Fibroblast of lung (primary cell): ENCODE results near the gene ERVFRD-1.

Source experiments
- EZH2 ChIP-seq: IDR thresholded peaks from 2 replicates; pipeline ENCODE4 v1.5.1; 2012; ENCODE audit warnings: low read length, control low read depth, mild to moderate bottlenecking; ENCODE audit errors: missing control alignments
- TF ChIP-seq, protein P1 (sequence below), 2 donors: IDR thresholded peaks in 1 of 2; conservative IDR thresholded peaks in 1 of 2; 1 replicate in 1 of 2; 2 replicates in 1 of 2; pipeline ENCODE4 v1.5.1; 2011 to 2012; ENCODE audit warnings: low read length in 2 of 2, control low read depth in 1 of 2, inconsistent platforms in 1 of 2, low read depth in 1 of 2, mild to moderate bottlenecking in 1 of 2

- TF ChIP-seq, protein P1, sequence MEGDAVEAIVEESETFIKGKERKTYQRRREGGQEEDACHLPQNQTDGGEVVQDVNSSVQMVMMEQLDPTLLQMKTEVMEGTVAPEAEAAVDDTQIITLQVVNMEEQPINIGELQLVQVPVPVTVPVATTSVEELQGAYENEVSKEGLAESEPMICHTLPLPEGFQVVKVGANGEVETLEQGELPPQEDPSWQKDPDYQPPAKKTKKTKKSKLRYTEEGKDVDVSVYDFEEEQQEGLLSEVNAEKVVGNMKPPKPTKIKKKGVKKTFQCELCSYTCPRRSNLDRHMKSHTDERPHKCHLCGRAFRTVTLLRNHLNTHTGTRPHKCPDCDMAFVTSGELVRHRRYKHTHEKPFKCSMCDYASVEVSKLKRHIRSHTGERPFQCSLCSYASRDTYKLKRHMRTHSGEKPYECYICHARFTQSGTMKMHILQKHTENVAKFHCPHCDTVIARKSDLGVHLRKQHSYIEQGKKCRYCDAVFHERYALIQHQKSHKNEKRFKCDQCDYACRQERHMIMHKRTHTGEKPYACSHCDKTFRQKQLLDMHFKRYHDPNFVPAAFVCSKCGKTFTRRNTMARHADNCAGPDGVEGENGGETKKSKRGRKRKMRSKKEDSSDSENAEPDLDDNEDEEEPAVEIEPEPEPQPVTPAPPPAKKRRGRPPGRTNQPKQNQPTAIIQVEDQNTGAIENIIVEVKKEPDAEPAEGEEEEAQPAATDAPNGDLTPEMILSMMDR (conservative IDR thresholded peaks at IDR 0.05 in 1 of 2, IDR thresholded peaks at IDR 0.05 in 1 of 2; ENCODE audit: low read depth in 1 of 2, low read length in 2 of 2) = no peak
- no peak for TF ChIP-seq EZH2
Measured at GRCh38 chr6:11062083-11062482, 49.4 kb downstream of the ERVFRD-1 start.
